HEK293T (cell line): Measurements from ENCODE around the gene RAP1GAP.

Source experiments
- CTCF ChIA-PET: fragments of 350-600 bp; formaldehyde crosslinking; extraction: SDS; loops from one replicate; lab custom pipeline; 2021; ENCODE audit warnings: antibody characterized with exemption, inconsistent platforms; lab: Yijun Ruan, JAX
- POLR2A ChIA-PET: fragments of 350-600 bp; formaldehyde crosslinking; extraction: SDS; loops from one replicate; lab custom pipeline; 2020; ENCODE audit warnings: antibody characterized with exemption, inconsistent platforms; lab: Yijun Ruan, JAX
- DNase-seq: peaks from one replicate; pipeline ENCODE4 v3.0.0; 2012; ENCODE audit warnings: mixed read lengths; ENCODE audit errors: extremely low spot score
- ARNT ChIP-seq: fragments of 450-650 bp; IDR thresholded peaks from 2 replicates; pipeline ENCODE4 v1.6.1; 2017; ENCODE audit warnings: mild to moderate bottlenecking
- BHLHE40 ChIP-seq: fragments of 450-650 bp; IDR thresholded peaks from 2 replicates; pipeline ENCODE4 v1.6.1; 2016; ENCODE audit warnings: mild to moderate bottlenecking, moderate library complexity, borderline replicate concordance
- CTBP1 ChIP-seq: fragments of 450-650 bp; IDR thresholded peaks from 2 replicates; pipeline ENCODE4 v1.6.1; 2016; ENCODE audit warnings: borderline replicate concordance
- ELF4 ChIP-seq: fragments of 450-650 bp; IDR thresholded peaks from 2 replicates; pipeline ENCODE4 v1.6.1; 2017; ENCODE audit warnings: antibody characterized with exemption
- FOXA1 ChIP-seq: fragments of 450-650 bp; IDR thresholded peaks from 2 replicates; pipeline ENCODE4 v1.6.1; 2016; ENCODE audit warnings: mild to moderate bottlenecking
- FOXK2 ChIP-seq: fragments of 450-650 bp; IDR thresholded peaks from 2 replicates; pipeline ENCODE4 v1.6.1; 2016; ENCODE audit warnings: mild to moderate bottlenecking
- FOXM1 ChIP-seq: fragments of 450-650 bp; IDR thresholded peaks from 2 replicates; pipeline ENCODE4 v1.6.1; 2017; ENCODE audit warnings: mild to moderate bottlenecking, borderline replicate concordance
- HDGF ChIP-seq: fragments of 450-650 bp; IDR thresholded peaks from 2 replicates; pipeline ENCODE4 v1.6.1; 2017; ENCODE audit warnings: antibody characterized with exemption, borderline replicate concordance
- L3MBTL2 ChIP-seq: fragments of 450-650 bp; conservative IDR thresholded peaks from 2 replicates; pipeline ENCODE4 v1.6.1; 2016; ENCODE audit warnings: mild to moderate bottlenecking
- LEF1 ChIP-seq: fragments of 450-650 bp; IDR thresholded peaks from 2 replicates; pipeline ENCODE4 v1.6.1; 2017; ENCODE audit warnings: mild to moderate bottlenecking, borderline replicate concordance
- NFRKB ChIP-seq: fragments of 450-650 bp; IDR thresholded peaks from 2 replicates; pipeline ENCODE4 v1.6.1; 2016; ENCODE audit warnings: mild to moderate bottlenecking, moderate library complexity
- SP1 ChIP-seq: fragments of 450-650 bp; IDR thresholded peaks from 2 replicates; pipeline ENCODE4 v1.6.1; 2017
- SUZ12 ChIP-seq: fragments of 450-650 bp; IDR thresholded peaks from 2 replicates; pipeline ENCODE4 v1.6.1; 2016; ENCODE audit warnings: mild to moderate bottlenecking
- TARDBP ChIP-seq: fragments of 450-650 bp; IDR thresholded peaks from 2 replicates; pipeline ENCODE4 v1.6.1; 2016
- ZNF384 ChIP-seq: fragments of 450-650 bp; IDR thresholded peaks from 2 replicates; pipeline ENCODE4 v1.6.1; 2016
- TF ChIP-seq, protein P1 (sequence below): fragments of 450-650 bp; IDR thresholded peaks from 2 replicates; pipeline ENCODE4 v1.6.1; 2016

The RAP1GAP gene

DNA sequence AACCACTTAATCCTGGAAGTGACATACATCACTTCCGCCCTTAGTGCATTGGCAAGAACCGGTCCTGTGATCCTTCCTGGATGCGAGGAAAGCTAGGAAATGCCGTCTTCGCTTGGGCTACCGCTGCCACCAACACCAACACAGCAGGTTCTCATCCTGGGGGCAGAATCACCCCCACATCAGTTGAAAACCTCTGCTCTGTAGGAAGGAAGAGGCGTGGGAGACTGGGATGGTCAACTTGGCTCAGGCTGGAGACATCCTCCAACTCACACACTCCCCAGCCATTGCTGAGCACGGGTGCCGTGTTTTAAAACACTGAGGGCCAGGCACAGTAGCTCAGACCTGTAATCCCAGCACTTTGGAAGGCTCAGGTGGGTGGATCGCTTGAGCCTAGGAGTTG, 85.1 kb downstream of the RAP1GAP start:
- ChIA-PET POLR2A (no interaction called here), CTCF (no interaction called here)
- TF ChIP-seq SP1, result no peak
- TF ChIP-seq TARDBP, result no peak
- TF ChIP-seq LEF1, result no peak
- no peak for TF ChIP-seq NFRKB
- no peak for DNase-seq

DNA sequence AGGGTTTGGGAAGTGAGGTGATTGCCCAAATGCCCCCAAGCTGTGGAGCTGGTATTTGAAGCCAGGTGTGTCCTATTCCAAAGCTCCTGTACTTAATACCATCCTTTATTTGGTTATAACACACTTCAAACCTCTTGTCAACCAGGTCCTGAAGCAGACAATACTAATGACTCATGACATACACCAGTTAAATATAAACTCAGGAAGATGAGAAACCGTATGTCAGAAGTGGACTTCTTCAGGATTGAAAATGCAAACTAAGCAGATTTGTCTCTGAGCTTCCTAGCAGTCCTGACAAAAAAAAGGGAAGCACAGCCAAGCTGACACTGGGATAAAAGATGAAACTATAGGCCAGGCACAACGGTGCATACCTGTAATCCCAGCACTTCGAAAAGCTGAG, 89.4 kb downstream of the RAP1GAP start:
- TF ChIP-seq L3MBTL2 (no peak), TARDBP (no peak)
- POLR2A ChIA-PET, result no interaction called here
- CTCF ChIA-PET, result no interaction called here
- no peak for DNase-seq

DNA sequence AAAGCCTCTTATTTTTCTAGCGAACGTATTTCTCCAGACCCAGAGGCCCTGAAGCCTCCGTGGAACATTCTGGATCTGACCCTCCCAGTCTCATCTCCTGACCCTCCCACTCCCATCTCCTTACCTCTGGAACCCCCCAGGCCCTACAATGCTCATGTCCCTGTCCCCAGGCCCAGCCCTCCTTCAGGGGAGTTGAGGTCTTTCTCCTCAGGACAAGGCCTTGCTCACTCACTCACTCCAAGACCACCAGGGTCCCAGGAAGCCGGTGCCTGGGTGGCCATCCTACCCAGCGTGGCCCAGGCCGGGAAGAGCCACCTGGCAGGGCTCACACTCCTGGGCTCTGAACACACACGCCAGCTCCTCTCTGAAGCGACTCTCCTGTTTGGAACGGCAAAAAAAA, 91.2 kb downstream of the RAP1GAP start:
- ChIA-PET CTCF (no interaction called here), POLR2A (no interaction called here)
- DNase-seq, result no peak
- TF ChIP-seq FOXK2 (no peak), SUZ12 (no peak), LEF1 (no peak), SP1 (no peak), ZNF384 (no peak), FOXM1 (no peak), L3MBTL2 (no peak), BHLHE40 (no peak), HDGF (no peak), FOXA1 (no peak), CTBP1 (no peak), ELF4 (no peak), NFRKB (no peak), TARDBP (no peak), ARNT (no peak)
- TF ChIP-seq, protein P1, sequence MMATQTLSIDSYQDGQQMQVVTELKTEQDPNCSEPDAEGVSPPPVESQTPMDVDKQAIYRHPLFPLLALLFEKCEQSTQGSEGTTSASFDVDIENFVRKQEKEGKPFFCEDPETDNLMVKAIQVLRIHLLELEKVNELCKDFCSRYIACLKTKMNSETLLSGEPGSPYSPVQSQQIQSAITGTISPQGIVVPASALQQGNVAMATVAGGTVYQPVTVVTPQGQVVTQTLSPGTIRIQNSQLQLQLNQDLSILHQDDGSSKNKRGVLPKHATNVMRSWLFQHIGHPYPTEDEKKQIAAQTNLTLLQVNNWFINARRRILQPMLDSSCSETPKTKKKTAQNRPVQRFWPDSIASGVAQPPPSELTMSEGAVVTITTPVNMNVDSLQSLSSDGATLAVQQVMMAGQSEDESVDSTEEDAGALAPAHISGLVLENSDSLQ, result no peak

DNA sequence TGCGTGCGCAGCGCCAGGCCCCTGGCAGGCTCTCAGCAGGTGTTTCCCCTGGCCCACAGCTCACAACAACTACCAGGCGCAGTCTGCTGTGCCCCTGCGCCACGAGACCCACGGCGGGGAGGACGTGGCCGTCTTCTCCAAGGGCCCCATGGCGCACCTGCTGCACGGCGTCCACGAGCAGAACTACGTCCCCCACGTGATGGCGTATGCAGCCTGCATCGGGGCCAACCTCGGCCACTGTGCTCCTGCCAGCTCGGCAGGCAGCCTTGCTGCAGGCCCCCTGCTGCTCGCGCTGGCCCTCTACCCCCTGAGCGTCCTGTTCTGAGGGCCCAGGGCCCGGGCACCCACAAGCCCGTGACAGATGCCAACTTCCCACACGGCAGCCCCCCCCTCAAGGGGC, 91.8 kb downstream of the RAP1GAP start:
- TF ChIP-seq FOXK2 (no peak), NFRKB (no peak), ELF4 (no peak), SP1 (no peak), HDGF (no peak)
- TF ChIP-seq, protein P1, result no peak
- ChIA-PET CTCF (no interaction called here), POLR2A (no interaction called here)
- DNase-seq, result no peak

DNA sequence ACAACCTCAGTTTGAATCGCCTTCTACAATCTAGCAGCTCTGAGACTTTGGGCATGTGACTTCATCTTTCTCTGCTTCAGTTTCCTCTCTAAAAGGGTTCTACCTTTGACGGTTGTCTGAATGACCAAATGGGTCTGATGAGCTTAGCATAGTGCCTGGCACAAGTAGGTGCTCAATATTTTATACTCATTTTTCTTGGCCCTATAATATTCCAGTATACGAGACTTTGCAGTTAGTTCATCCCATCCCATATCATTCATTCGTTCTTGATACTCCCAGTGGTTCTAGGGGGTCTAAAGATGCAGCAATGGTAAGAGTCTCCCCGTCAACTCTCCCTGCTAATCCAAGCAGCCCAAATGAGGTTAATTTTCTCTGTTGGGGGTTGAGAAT, 92.4 kb downstream of the RAP1GAP start:
- POLR2A ChIA-PET, result interaction anchor here (0.7 kb wide), 1 partner anchor 31 kb away, joined by 4 read pairs; no protein-coding TSS in a partner anchor
- CTCF ChIA-PET, result no interaction called here
- TF ChIP-seq HDGF, result no peak
- no peak for TF ChIP-seq ELF4
- TF ChIP-seq SP1, result no peak
- no peak for TF ChIP-seq BHLHE40
- TF ChIP-seq FOXK2, result no peak
- no peak for TF ChIP-seq L3MBTL2
- TF ChIP-seq FOXM1, result no peak
- no peak for TF ChIP-seq TARDBP
- TF ChIP-seq SUZ12, result no peak
- TF ChIP-seq FOXA1, result no peak
- no peak for TF ChIP-seq ZNF384
- no peak for TF ChIP-seq LEF1
- TF ChIP-seq CTBP1, result no peak
- TF ChIP-seq, protein P1, result no peak
- TF ChIP-seq ARNT, result no peak
- TF ChIP-seq NFRKB, result no peak
- DNase-seq, result no peak

DNA sequence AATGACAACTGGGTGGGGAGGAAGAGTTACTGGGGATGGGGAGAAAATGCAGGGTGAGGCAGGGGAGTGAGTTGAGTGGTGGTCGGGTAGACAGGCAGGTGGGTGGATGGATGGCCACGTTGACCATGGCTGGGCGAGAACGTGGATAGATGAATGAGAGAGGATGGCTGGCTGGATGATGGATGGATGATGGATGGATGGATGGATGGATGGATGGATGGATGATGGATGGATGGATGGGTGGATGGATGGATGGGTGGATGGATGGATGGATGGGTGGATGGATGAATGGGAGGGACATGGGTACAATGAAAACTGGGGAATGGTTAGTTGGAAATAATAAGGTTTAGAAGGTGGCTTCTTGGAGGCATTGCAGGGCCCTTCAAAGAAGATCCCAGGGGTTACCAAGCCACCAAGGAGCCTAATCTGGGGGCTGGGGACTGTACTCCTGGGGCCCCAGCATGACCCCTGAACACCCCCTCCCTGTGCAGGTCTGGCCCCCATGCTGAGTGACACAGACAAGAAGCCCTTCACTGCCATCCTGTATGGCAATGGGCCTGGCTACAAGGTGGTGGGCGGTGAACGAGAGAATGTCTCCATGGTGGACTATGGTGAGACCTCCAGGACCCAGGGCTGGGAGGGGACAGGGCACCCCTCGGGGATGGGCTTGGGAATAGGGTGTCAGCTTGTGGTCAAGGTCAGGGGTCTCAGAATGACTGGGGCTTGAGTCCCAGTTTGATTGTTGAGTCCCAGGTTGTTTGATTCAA, 92.9 kb downstream of the RAP1GAP start:
- CTCF ChIA-PET, result no interaction called here
- POLR2A ChIA-PET, result interaction anchor here (0.7 kb wide), 1 partner anchor 30 kb away, joined by 4 read pairs; no protein-coding TSS in a partner anchor
- TF ChIP-seq CTBP1 (no peak), ARNT (no peak), FOXM1 (no peak), HDGF (no peak)
- TF ChIP-seq, protein P1, result no peak
- DNase-seq, result no peak
